Pancreas (tissue), 10 donors: ENCODE measurements around the gene FAM78B. TPM values are rescaled to one million over a fixed set of nuclear protein-coding genes. Genes with fewer than 3 reads are reported as not detected.
A peak's percentile ranks its signal among the peaks of the same experiment; 100 is the strongest.

Source experiments
- ATAC-seq, 4 donors: fragments of 200-7000 bp; cut with Tn5 transposase; one replicate each; pipeline versions ENCODE4 v1.8.0 to v1.9.1; 2020; ENCODE audit warnings: mild to moderate bottlenecking in 4 of 4, moderate library complexity in 4 of 4
- DNase-seq, 6 donors: peaks; one replicate each; pipeline ENCODE4 v3.0.0-alpha.2; 2020
- FAIRE-seq: peaks from 2 replicates; lab custom pipeline; 2012; peaks lifted over from hg19 to GRCh38; lab: Jason Lieb, UNC
- H3K27ac ChIP-seq, 4 donors: fragments of 200-600 bp; sonication (generic); 1 replicate in 3 of 4; 2 replicates in 1 of 4; pipeline versions ENCODE4 v1.5.0 to v1.8.0; 2020
- H3K27me3 ChIP-seq, 4 donors: fragments of 200-600 bp; one replicate each; pipeline ENCODE4 v1.8.0; 2021
- H3K36me3 ChIP-seq, 3 donors: fragments of 200-600 bp; sonication (generic) in 1 of 3; one replicate each; pipeline versions ENCODE4 v1.5.0 to v1.8.0; 2020 to 2021
- H3K4me1 ChIP-seq, 3 donors: fragments of 200-600 bp; one replicate each; pipeline ENCODE4 v1.8.0; 2021
- H3K4me3 ChIP-seq, 4 donors: fragments of 200-600 bp; sonication (generic) in 2 of 4; one replicate each; pipeline versions ENCODE4 v1.5.0 to v1.8.0; 2020 to 2021
- H3K9me3 ChIP-seq, 4 donors: fragments of 200-600 bp; one replicate each; pipeline ENCODE4 v1.8.0; 2021
- CTCF ChIP-seq, 4 donors: fragments of 200-600 bp; sonication (generic) in 3 of 4; IDR thresholded peaks; one replicate each; pipeline versions ENCODE4 v1.5.0 to v1.8.0; 2021; ENCODE audit warnings: antibody characterized with exemption in 4 of 4
- WGBS, 2 donors: extraction: QIAGEN DNeasy Blood & Tissue Kit; methylation state at CpG; one replicate each; pipeline ENCODE4 v1.1.7; 2013; 5-methylcytosine and 5-hydroxymethylcytosine counted together
- intact Hi-C, 3 donors: fragments of 100-400 bp; cut with DNase I; formaldehyde crosslinking; loops; one replicate each; pipeline versions ENCODE4 v1.11.1 to v1.14.2; 2022
- polyA plus RNA-seq, 2 donors: library from polyadenylated mRNA; stranded (reverse); fragments of 200-250 nt; gene quantifications; one replicate each; pipeline ENCODE4 v1.2.3, GENCODE V29; 2013
- total RNA-seq, 6 donors: library from RNA; stranded (reverse); fragmentation: NEBNext Ultra II Directional in 4 of 6; extraction: Animal tissue kit (Norgen Biotek cat#: 25700) in 4 of 6; gene quantifications; one replicate each; pipeline versions ENCODE4 v1.2.1 to v1.2.4, GENCODE V29; 2021 to 2023
- donor health status: healthy with polysubstance abuse.
- donor health status: DM: no; HTN: no; CAD: no; lungs with moderate emphysema.
- donor health status: DM: no; HTN: no; CAD: no.
- donor health status: control.
- donor health status: control.
- donor health status: Bipolar disorder and iron deficiency.
- donor health status: DM: yes; HTN: yes; CAD: no.
- donor health status: DM: no; HTN: no; CAD: no.
- donor health status: DM: no; HTN: no; CAD: no.
- donor health status: DM: yes; HTN: yes; CAD: no.

Gene FAM78B
- total and polyA plus RNA-seq, 8 donors: 0.66 to 3.6 (median 1.4) TPM

GRCh38 chr1:166031932-166032571 lies 134.7 kb downstream of the FAM78B start:
- WGBS, 2 donors: 48 to 65% methylated on average over 1 of the region's 1 CpG
- no peak for TF ChIP-seq CTCF (IDR thresholded peaks at IDR 0.05)
- FAIRE-seq: no peak
- DNase-seq: no peak
- Histone ChIP-seq H3K36me3 (no peaks in the 10 kb centered on the region), H3K4me1 (peaks cover 3 to 17% (median 15%) of the 10 kb centered on the region in 3 donors), H3K9me3 (no peaks in the 10 kb centered on the region), H3K27me3 (no peaks in the 10 kb centered on the region), H3K4me3 (no peak overlapping the region), H3K27ac (peak overlapping the region in 1 of 4 donors; percentile 26)
- intact Hi-C loops: no loop called here
- peak; percentile 14 to 74 (median 71) for ATAC-seq

GRCh38 chr1:166029196-166029945 lies 137.4 kb downstream of the FAM78B start:
- TF ChIP-seq CTCF (IDR thresholded peaks at IDR 0.05): no peak
- no peak overlapping the region for H3K4me3 ChIP-seq
- WGBS, 2 donors: 57 to 66% methylated on average over 4 of the region's 4 CpGs
- H3K27me3 ChIP-seq: no peaks in the 10 kb centered on the region
- H3K4me1 ChIP-seq: peaks cover 3 to 17% (median 15%) of the 10 kb centered on the region in 3 donors
- FAIRE-seq: no peak
- H3K27ac ChIP-seq: no peak overlapping the region
- intact Hi-C loops: no loop called here
- H3K36me3 ChIP-seq: no peaks in the 10 kb centered on the region
- ATAC-seq: no peak
- H3K9me3 ChIP-seq: no peaks in the 10 kb centered on the region
- no peak for DNase-seq

GRCh38 chr1:166026555-166026954 lies 140.2 kb downstream of the FAM78B start:
- ATAC-seq (no peak), FAIRE-seq (no peak), DNase-seq (no peak)
- 35 to 36% methylated on average over 1 of the region's 1 CpG for WGBS, 2 donors
- H3K36me3 ChIP-seq: no peaks in the 10 kb centered on the region
- H3K4me1 ChIP-seq: no peaks in the 10 kb centered on the region
- H3K27ac ChIP-seq: no peak overlapping the region
- no peaks in the 10 kb centered on the region for H3K9me3 ChIP-seq
- no peaks in the 10 kb centered on the region for H3K27me3 ChIP-seq
- intact Hi-C loops: no loop called here
- no peak overlapping the region for H3K4me3 ChIP-seq
- TF ChIP-seq CTCF (IDR thresholded peaks at IDR 0.05): no peak

GRCh38 chr1:166026143-166026542 lies 140.7 kb downstream of the FAM78B start:
- DNase-seq (no peak), ATAC-seq (no peak), FAIRE-seq (no peak)
- H3K4me3 ChIP-seq: no peak overlapping the region
- H3K4me1 ChIP-seq: no peaks in the 10 kb centered on the region
- intact Hi-C loops: no loop called here
- 17 to 18% methylated on average over 2 of the region's 2 CpGs for WGBS, 2 donors
- H3K27me3 ChIP-seq: no peaks in the 10 kb centered on the region
- H3K36me3 ChIP-seq: no peaks in the 10 kb centered on the region
- no peaks in the 10 kb centered on the region for H3K9me3 ChIP-seq
- H3K27ac ChIP-seq: no peak overlapping the region
- no peak for TF ChIP-seq CTCF (IDR thresholded peaks at IDR 0.05)

GRCh38 chr1:166020210-166020609 lies 146.6 kb downstream of the FAM78B start:
- DNase-seq: no peak
- H3K9me3 ChIP-seq: no peaks in the 10 kb centered on the region
- no peak overlapping the region for H3K4me3 ChIP-seq
- intact Hi-C loops: no loop called here
- peak in 1 of 4 donors; percentile 17 for ATAC-seq
- H3K27me3 ChIP-seq: no peaks in the 10 kb centered on the region
- no peaks in the 10 kb centered on the region for H3K4me1 ChIP-seq
- H3K27ac ChIP-seq: no peak overlapping the region
- FAIRE-seq: no peak
- no peaks in the 10 kb centered on the region for H3K36me3 ChIP-seq
- WGBS, 2 donors: 4 to 8% methylated on average over 3 of the region's 3 CpGs
- TF ChIP-seq CTCF (IDR thresholded peaks at IDR 0.05): no peak
